Inferior parietal cortex (tissue), 1 donor: ENCODE results near the gene MBNL1.

Experiments
- DNase-seq: peaks from one replicate; pipeline ENCODE4 v3.0.0-alpha.2; 2016; ENCODE audit errors: extremely low spot score

MBNL1 gene, protein sequence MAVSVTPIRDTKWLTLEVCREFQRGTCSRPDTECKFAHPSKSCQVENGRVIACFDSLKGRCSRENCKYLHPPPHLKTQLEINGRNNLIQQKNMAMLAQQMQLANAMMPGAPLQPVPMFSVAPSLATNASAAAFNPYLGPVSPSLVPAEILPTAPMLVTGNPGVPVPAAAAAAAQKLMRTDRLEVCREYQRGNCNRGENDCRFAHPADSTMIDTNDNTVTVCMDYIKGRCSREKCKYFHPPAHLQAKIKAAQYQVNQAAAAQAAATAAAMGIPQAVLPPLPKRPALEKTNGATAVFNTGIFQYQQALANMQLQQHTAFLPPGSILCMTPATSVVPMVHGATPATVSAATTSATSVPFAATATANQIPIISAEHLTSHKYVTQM

DNA sequence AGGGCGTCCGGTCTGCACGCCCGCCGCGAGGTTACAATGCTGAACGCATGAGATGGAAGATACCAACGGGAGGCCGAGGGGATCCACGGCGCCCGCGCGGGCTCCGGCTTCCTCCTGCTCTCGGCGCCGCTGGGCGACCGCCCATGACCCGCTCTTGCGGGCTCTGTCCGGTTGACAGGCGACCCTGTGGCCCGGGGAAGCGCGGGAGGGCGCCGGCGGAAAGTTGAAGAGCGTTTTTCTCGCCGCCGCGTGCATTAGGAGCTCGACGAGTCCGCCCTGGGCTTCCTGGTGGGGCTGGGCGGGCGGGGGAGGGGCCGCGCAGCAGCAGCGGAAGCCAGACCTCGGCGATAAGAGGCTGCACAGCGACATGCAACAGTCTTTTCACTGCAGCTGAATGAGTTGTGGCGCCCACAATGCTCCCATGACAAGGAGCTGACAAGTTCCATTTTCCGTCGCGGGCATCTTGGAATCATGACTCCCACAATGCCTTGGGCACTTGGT is at the start of gene MBNL1:
TSS of gene MBNL1 (plus strand) at position 375 of the 501 bp plus-strand sequence. CDS start 31,265 bp downstream, outside the sequence.
- peak; percentile 82 for DNase-seq

DNA sequence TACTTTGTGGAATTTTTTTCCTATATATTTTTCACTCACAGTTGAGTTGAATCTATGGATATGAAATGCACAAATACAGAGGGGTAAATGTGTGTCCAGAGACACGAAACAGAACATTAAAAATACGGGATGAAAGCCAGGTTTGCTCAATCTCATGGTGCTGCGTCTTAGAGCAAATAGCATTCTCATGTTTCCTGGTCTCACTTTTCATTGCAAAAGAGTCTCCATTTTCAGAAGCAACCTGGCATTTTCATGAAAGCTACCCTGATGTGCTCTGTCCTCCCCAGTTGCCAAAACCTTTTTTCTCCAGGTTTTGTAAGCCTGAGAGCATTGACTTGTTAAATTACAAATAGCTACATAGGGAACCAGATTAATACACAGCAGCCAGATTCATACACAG is 49.5 kb upstream of the MBNL1 start:
- no peak for DNase-seq

DNA sequence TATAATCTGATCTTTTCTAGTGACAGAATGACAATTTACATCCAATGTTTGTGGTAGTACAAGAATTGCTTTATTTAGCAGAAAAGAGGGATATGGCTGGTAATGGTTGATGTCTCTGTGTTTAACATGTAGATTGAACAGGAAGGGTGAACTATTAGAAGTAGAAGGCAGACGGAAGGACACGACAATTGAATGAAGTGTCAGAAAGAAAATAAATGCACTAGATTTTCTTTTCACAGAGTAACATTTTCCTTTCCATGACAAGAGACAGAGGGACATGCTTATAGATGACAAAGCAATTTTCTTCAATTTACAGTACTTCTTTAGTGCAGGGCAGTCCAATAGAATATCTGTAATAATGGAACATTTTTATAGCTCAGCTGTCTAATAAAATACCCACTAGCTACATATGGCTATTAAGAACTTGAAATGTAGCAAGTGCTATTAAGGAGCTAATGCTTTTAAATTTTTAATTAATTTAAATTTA is 48.9 kb upstream of the MBNL1 start:
- no peak for DNase-seq

DNA sequence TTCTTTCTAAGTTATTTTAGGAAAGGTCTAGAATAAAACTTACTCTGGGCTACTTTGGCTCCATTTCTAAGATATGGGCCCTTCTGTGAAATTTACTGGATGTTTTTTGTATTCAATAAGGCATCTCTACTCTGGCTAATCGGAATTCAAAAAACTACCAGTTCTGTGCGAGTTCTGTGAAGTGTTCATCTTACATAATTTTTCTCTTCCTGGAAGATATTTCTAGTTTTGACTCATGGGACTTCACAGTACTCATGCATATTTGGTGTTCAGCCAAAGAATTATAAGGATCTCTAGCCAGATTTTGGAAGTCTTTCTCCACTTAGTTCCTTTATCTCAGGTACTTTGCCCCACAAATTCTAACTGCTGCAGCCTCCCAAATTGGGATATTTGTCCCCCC is 46.4 kb upstream of the MBNL1 start:
- DNase-seq, result no peak

DNA sequence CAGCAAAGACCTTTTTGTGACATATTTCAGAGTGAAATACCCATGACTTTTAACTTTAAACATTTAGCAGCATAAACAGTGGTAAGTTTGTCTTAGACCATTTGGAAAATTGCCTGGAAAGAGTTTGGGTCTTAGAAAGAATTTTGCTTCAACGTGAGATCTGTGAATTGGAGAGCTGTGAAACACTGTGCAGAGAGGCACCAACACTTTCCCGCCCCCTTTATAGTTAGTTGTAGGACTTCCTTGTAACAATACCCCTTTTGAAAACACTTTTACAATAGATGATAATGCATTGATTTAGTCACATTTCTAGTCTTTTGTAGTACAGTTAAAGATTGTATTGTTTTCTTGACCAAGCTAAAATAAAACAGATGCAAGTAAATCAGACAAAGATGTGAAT is 43.5 kb upstream of the MBNL1 start:
- DNase-seq, result no peak

DNA sequence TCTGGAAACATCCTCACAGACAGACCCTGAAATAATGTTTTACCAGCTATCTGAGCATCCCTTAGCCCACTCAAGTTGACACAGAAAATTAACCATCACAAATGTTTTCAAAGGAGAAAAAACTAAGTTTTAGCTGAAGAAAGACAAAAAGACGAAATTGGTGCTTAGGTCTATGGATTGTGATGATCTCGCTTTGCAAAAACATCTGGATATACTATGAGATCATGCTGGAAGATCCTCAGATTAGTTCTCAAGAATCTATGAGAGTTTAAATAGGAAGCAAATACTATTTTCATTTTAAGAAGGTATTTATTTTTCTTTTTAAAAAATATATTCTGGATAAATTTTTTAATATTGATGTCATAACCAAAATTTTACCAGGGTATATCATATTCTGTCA is 42.6 kb upstream of the MBNL1 start:
- DNase-seq, result no peak

DNA sequence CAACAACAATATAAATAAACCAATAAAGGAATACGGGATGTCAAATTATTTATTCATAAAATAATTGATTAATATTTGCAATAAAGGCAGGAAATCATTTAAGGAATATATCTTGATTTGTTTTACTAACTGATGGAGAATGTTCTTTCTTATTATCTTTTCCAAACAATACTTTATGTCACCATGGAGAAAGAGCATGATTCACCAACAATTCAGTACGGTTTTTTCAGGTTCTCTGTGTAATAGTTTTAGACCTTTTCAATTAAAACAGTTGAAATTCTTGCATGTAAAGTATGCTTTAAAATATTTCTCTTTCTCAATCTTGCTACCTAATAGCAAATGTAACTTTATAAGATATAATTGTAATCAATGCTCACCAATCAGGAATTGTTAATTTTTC is 41.7 kb upstream of the MBNL1 start:
- no peak for DNase-seq

DNA sequence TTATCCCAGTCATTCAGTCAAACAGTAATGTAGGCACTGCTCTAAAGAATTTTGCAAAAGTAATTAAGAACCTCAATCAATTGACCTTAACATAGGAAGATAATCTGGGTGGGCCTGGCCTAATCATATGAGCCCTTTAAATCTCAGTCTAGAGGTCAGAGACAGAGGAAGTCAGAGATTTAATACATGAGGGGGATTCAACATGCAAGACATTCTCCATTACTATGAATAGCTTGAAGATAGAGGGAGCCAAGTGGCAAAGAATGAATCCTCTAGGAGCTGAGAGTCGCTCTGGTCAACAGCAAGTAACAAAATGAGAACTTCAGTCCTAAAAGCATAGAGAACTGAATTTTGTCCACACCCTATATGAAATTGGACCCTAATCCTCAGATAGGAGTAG is 39.0 kb upstream of the MBNL1 start:
- DNase-seq, result peak; percentile 62

DNA sequence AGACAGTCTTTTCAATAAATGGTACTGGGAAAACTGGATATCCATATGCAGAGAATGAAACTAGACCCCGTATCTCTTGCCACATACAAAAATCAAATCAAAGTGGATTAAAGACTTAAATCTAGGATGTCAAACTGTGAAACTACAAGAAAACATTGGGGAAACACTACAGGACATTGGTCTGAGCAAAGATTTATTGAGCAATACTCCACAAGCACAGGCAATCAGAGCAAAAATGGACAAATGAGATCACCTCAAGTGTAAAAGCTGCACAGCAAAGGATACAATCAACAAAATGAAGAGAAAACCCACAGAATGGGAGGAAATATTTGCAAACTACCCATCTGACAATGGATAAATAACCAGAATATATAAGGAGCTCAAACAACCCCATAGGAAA is 38.4 kb upstream of the MBNL1 start:
- DNase-seq, result no peak

DNA sequence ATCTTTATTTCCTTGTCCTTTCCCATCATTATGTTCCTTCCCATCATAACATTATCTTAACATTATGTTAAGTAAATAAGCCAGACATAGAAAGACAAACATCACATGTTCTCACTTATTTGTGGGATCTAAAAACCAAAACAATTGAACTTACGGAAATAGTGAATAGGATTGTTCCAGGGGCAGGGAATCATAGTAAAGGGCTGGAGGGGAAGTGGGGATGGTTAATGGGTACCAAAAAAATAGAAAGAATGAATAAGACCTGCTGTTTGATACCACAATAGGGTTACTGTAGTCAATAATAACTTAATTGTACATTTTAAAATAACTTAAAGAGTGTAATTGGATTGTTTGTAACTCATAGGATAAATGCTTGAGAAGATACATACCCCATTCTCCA is 36.7 kb upstream of the MBNL1 start:
- no peak for DNase-seq

DNA sequence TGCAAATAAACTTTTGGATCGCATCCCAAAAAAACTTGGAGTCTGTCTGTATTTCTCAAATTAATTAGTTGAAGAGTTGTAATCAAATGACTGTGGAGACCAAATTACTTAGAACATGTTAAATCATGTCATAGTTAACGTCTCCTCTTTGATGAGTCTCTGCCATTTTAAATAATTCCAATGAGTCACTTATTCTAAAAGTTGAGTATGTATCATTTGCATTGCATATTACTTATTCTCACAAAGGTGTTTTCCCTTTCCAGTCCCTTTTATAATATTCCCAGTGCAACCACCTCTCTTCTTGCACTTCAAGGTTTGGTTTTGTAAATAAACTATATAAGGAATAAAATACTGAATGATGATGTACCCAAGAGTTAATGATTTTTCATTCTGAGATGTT is 36.0 kb upstream of the MBNL1 start:
- DNase-seq, result no peak

DNA sequence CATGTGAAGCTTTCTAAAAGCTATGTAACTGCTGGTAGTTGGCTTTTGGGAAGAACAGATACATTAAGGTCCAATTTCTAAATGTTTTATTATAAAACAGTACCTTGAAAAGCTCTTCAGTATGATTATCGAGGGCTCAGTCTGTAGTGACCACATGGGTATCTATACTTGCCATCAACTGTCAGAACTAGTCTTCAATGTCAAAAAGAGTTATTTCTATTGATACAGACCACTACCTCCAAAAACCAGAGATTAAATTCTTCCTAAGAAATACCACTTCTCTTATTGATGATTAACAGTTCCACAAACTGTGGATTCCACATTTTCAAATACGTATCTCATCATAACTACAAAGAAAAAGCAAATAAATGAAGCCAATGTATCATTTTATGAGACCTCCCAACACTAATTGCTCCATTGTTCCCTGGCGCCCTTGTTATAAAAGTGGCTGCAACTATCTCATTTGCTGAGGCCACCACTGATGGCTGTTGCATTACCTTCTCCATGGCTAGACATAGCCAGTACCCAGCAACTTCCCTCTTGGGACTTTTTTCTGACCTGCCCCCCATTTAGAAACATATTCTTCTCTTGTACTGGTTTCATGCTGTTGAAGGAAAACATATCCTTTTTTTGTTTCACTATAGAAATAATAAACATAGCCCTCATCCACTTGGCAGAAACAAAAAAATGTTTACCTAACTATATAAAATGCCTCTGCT is 33.9 kb upstream of the MBNL1 start:
- DNase-seq, result no peak

DNA sequence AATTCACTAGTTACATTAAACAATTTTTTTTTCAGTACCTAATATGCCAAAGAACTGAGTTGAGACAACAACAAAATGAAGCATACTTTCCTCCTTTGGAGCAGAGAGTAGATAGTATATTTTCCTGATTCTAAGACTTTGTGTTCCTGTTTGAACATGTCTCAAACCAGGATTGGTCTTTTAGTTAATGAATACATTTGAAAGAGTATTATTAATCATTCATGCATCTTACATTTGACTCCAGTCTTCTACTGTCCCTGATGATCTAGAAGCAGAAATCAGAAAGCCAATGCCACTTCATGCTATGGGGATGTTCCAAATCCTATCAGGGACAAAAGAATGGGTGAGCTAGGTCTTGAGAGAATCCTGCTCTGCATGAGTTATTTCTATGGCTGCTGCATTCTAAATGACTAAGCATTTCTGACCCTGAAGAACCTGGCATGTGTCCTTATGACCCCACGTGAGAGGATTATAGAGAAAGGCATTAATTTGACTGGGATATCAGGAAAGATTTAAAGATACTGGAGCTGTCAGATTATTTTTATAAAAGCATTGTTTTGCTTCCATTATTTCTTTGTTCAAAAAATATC is 32.9 kb upstream of the MBNL1 start:
- DNase-seq, result no peak

DNA sequence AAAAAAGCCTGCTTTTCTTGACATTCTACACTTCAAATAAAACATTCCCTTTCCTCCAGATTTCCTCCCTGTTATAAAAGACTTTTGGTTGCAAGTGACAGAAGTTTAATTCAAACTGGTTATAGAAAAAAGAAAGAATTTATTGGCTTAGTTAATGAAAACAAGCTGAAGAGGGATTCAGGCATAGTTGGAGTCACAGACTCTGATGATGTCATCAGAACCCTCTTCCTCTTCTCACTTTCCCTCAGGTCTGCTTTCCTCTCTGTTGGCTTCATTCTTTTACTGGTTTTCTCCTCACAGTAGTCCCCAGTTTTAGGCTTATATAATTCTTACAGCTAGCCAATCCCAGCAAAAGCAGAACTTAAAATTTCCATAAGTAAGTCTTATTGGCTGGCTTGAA is 32.0 kb upstream of the MBNL1 start:
- no peak for DNase-seq

DNA sequence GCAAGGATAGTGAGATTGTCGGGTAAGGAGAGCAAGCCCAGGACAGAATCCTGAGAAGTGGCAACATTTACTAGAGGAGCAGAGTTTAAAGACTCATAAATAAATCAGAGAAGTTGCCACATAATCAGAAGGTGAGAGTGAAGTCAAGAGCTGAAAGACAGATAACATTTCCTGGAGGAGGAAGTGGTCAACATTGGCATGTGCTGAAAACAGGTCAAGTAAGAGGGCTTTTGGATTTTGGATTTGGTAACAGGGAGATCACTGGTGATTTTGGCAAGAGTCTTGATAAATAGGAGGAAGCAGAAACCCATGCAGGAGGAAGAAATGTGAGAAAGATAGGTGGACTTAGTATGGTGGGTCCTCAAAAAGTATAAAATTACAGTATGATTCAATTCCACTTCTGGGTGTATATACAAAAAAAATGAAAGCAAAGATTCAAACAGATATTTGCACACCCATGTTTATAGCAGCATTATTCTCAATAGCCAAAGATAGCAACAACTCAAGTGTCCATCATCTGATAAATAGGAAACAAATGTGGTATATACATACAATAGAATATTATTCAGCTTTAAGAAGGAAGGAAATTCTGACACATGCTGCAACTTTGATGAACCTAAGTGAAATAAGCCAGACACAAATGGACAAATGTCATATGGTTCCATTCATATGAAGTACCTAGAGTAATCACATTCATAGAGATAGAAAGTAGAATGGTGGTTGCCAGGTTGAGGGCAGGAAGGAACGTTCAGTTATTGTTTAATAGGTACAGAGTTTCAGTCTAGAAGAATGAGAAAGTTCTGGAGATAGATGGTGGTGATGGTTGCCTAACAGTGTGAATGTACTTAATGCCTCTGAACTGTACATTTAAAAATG is 27.3 kb upstream of the MBNL1 start:
- DNase-seq, result no peak

DNA sequence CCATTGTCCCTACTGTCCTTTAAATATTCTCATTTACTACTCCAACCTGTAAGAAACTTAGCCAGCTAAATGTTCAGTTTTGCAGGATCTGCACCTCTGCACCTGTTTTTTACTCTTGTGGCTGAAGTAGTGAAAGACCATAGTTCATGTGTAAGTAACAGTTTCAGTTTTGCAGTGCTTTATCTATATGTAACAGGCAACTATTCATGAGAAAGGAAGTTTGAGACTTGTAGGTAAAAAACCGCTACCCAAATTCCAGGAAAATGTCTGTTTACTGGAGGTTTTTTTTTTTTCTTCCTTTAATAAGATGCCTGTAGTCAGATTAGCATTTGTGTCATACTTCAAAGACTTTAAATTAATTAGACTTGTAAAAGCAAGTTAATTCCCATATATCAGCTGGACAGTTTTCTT is 25.4 kb upstream of the MBNL1 start:
- DNase-seq, result no peak

DNA sequence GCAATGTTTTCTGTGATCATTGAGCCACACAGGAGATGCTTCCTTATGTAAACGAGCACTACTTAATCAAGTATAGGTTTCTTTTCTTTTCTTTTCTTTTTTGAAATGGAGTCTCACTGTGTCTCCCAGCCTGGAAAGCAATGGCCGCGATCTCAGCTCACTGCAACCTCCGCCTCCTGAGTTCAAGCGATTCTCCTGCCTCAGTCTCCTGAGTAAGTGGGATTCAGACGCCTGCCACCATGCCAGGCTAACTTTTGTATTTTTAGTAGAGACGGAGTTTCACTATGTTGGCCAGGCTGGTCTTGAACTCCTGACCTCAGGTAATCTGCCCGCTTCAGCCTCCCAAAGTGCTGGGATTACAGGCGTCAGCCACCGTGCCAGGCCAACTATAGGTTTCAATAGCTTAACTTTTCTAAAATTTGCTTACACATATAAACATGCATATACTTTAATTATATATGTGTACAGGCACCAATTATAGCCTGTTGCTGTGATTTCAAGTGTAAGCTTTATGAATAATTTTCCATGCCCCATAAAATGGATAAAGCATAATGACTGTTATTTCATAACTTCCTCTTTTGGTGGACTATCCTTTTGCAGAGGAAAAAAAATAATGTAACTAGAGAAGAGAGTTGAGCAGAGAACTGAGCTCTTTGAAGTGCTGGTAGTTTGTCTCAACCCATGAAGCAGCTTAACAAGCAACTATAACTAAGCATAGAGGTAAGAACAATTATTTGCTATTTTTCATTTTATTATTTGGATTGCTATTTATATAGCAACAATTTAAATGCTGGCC is 24.8 kb upstream of the MBNL1 start:
- DNase-seq, result no peak

DNA sequence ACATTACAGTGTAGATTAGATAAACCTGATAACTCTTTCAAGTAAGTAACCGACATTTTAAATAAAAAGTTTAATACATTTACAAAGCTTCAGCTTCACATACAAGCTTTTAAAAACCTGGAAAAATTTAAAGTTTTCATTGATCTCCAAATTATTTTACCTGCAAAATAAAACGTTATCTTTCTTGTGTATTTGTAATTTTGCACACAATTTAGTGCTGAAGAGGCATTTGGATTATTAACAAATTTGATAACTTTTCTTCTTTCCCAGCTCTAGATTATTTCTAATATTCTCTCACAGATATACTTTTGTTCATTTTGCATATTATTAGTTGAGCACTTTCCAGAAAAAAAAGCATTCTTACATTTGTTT is 24.2 kb upstream of the MBNL1 start:
- DNase-seq, result no peak

DNA sequence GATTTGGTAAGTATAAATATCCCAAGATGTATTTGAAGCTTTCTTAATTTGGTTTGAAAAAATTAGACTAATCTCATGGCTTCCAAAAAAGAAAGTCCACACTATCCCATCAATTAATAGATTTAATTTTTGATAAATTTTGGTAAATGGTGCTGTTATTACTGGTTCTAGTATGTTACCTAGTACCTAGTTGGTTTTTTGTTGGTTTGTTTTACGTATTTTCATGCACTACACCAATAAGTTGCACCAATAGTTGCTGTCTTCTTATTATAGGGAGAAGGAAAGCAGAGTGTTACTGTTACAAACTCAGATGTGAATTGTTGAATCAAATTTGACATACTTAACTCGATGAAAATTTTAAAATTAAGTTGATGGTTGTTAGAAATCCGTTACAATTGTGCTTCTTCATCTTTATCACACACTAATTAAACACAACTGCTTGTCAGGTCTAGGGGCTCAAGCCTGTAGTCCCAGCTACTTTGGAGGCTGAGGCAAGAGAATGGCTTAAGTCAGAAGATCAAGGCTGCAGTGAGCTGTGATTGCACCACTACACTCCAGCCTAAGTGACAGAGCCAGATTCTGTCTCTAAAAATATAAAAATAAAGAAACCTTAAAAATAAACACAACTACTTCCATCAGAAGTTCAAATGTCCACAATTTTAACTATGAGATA is 23.1 kb upstream of the MBNL1 start:
- no peak for DNase-seq

DNA sequence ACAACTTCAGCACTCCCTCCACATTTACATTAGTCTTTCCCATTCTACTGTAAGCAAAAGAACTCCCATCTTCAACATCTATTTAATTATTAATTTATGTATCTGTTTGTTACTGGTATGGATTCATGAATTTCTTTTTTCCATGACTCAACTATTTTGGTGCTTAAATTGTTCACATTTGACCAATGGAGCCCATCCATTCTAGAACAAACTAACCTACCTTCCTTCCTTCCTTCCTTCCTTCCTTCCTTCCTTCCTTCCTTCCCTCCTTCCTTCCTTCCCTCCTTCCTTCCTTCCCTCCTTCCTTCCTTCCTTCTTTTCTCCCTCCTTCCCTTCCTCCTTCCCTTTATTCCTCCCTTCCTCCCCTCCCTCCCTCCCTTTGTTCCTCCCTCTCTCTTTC is 16.8 kb upstream of the MBNL1 start:
- no peak for DNase-seq
